Diencephalon (tissue), 1 donor: ENCODE results near the gene UBR2. TPM values are rescaled to one million over a fixed set of nuclear protein-coding genes. Genes with fewer than 3 reads are reported as not detected.

ENCODE experiments used
- small RNA-seq: library from RNA; depleted of rRNA; stranded (forward); fragments of <200 nt; gene quantifications from one replicate; pipeline ENCODE3, GENCODE V24; 2014
- total RNA-seq: library from RNA; depleted of rRNA; stranded (reverse); fragments of >200 nt; gene quantifications from one replicate; pipeline ENCODE4 v1.2.3, GENCODE V29; 2014

The UBR2 gene
- total RNA-seq, result 33.7 TPM

GRCh38 chr6:42563697-42564505 is at the start of gene UBR2:
Gene UBR2 (plus strand): TSS chr6:42564029. CDS start chr6:42564320, 291 bp downstream.

GRCh38 chr6:42722497-42722896 is 158.7 kb downstream of the UBR2 start, which contains the start of gene PRPH2:
Gene PRPH2 (minus strand): TSS chr6:42722597. CDS start chr6:42722334, 263 bp downstream.

Small RNA genes within 50 kb of the gene (small RNA-seq; reads per million reads assigned to genes)
- not detected for gene RNU6-890P

Other genes starting within 250 kb of the UBR2 start
- 4.8 TPM for gene TRERF1, start 112.1 kb upstream of the UBR2 start, total RNA-seq
- 11.5 TPM for gene PRPH2, start 158.6 kb downstream of the UBR2 start, total RNA-seq
- 45.9 TPM for gene TBCC, start 182.1 kb downstream of the UBR2 start, total RNA-seq
- 19.4 TPM for gene BICRAL, start 218.0 kb downstream of the UBR2 start, total RNA-seq